Measurements from ENCODE around the gene GATA5.

DNA sequence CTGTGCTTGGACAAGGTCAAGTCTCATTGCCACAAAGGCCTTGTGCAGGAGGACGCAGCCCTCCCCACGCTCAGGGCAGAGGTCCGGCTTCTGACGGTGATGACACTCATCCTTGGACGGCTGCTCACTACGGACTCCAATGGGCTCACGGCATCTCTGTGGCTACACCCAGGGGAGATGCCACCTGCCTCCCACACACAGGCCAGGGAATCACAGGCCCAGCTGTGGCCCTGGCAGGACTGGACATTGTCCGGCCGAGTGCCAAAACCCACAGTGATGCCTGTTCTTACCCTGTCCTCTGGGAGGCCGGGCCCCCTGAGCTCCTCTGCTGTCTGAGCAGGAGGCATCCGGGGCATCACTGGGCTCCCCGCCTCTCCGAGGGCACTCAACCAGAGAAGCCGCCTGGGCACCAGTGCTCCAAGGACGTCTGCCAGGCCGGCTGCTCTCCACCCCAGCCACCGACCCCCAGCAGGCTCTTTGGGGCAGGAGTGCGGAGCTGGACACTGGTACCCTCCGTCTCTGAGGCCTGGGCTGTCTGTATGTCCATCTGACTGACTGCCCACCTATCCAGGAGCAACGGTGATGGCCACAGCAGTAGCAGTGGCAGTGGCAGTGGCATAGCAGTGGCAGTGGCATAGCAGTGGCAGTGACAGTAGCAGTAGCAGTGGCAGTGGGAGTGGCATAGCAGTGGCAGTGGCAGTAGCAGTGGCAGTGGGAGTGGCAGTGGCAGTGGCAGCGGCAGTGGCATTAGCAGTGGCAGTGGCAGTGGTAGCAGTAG, 50.3 kb downstream of the GATA5 start:
- no peak for TF ChIP-seq CTCF (tag by site-specific recombination; IDR thresholded peaks at IDR 0.05)
- TF ChIP-seq YY1 (tag by site-specific recombination; IDR thresholded peaks at IDR 0.05) = no peak
- no peak for TF ChIP-seq ZBTB1 (tag by site-specific recombination; IDR thresholded peaks at IDR 0.05)
- TF ChIP-seq ZNF311 (tag by site-specific recombination; IDR thresholded peaks at IDR 0.05; ENCODE audit: borderline replicate concordance) = no peak
- TF ChIP-seq, protein P1, sequence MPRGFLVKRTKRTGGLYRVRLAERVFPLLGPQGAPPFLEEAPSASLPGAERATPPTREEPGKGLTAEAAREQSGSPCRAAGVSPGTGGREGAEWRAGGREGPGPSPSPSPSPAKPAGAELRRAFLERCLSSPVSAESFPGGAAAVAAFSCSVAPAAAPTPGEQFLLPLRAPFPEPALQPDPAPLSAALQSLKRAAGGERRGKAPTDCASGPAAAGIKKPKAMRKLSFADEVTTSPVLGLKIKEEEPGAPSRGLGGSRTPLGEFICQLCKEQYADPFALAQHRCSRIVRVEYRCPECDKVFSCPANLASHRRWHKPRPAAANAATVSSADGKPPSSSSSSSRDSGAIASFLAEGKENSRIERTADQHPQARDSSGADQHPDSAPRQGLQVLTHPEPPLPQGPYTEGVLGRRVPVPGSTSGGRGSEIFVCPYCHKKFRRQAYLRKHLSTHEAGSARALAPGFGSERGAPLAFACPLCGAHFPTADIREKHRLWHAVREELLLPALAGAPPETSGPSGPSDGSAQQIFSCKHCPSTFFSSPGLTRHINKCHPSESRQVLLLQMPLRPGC (tag by site-specific recombination; IDR thresholded peaks at IDR 0.05) = no peak
- no peak for TF ChIP-seq HOXC10 (CRISPR knock-in tag; IDR thresholded peaks at IDR 0.05)
- no peak for TF ChIP-seq ZNF10 (tag by site-specific recombination; IDR thresholded peaks at IDR 0.05)
- TF ChIP-seq MZF1 (tag by site-specific recombination; IDR thresholded peaks at IDR 0.05; ENCODE audit: borderline replicate concordance) = no peak

Data from HEK293 (cell line).